IMR-90 (cell line): Measurements from ENCODE around the gene PHB1. TPM values are rescaled to one million over a fixed set of nuclear protein-coding genes. Genes with fewer than 3 reads are reported as not detected.

Experiments used
- ATAC-seq: fragments of 200-7000 bp; cut with Tn5 transposase; 2 replicates; pipeline ENCODE4 v1.9.1; 2020; ENCODE audit warnings: low read depth, mild to moderate bottlenecking, moderate library complexity
- BruUV-seq: library from RNA; stranded (reverse); fragments of 400-500 nt; replicated peaks from 2 replicates; lab custom pipeline; 2021; lab: Mats Ljungman, UMichigan
- CTCF ChIA-PET: fragments of 300-600 bp; formaldehyde crosslinking; extraction: SDS; loops from one replicate; lab custom pipeline; 2021; ENCODE audit warnings: antibody characterized with exemption; lab: Yijun Ruan, JAX
- POLR2A ChIA-PET: fragments of 300-600 bp; sonication (Branson Sonifier 250); formaldehyde crosslinking; loops from one replicate; lab custom pipeline; 2022; ENCODE audit warnings: antibody characterized with exemption; ENCODE audit not compliant: unreplicated experiment; lab: Charles Lee
- DNase-seq: peaks from one replicate; pipeline ENCODE4 v3.0.0; 2013
- H2AFZ ChIP-seq: replicated peaks from 2 replicates; pipeline ENCODE3; 2013; ENCODE audit warnings: low read length, mild to moderate bottlenecking; ENCODE audit not compliant: poor library complexity
- H2AK5ac ChIP-seq: 2 replicates; pipeline ENCODE4 v1.6.1; 2013; ENCODE audit warnings: low read depth, low read length, inconsistent platforms
- H2AK9ac ChIP-seq: replicated peaks from 2 replicates; pipeline ENCODE3; 2013; ENCODE audit warnings: mild to moderate bottlenecking, low read depth, low read length, moderate library complexity; ENCODE audit not compliant: poor library complexity
- H2BK120ac ChIP-seq: 2 replicates; pipeline ENCODE4 v1.6.1; 2013; ENCODE audit warnings: low read depth, low read length, inconsistent platforms
- H2BK15ac ChIP-seq: 3 replicates; pipeline ENCODE4 v1.6.1; 2013; ENCODE audit warnings: low read depth, low read length, inconsistent platforms
- H2BK20ac ChIP-seq: 2 replicates; pipeline ENCODE4 v1.6.1; 2013; ENCODE audit warnings: low read depth, mild to moderate bottlenecking, inconsistent platforms, low read length, moderate library complexity
- H2BK5ac ChIP-seq: 2 replicates; pipeline ENCODE4 v1.6.1; 2013; ENCODE audit warnings: mild to moderate bottlenecking, low read depth, low read length, inconsistent platforms; ENCODE audit not compliant: poor library complexity, severe bottlenecking
- H3K14ac ChIP-seq: replicated peaks from 2 replicates; pipeline ENCODE4 v1.6.1; 2013; ENCODE audit warnings: low read depth, low read length, inconsistent platforms
- H3K18ac ChIP-seq: 2 replicates; pipeline ENCODE4 v1.6.1; 2013; ENCODE audit warnings: low read depth, low read length, control low read depth
- H3K23ac ChIP-seq: 2 replicates; pipeline ENCODE4 v1.6.1; 2013; ENCODE audit warnings: low read depth, low read length, inconsistent platforms
- H3K27ac ChIP-seq: 2 replicates; pipeline ENCODE4 v1.5.1; 2013; ENCODE audit warnings: mild to moderate bottlenecking, control low read depth, low read length; ENCODE audit not compliant: insufficient read depth
- H3K27me3 ChIP-seq: 2 replicates; pipeline ENCODE4 v1.6.1; 2013; ENCODE audit warnings: low read length; ENCODE audit not compliant: control insufficient read depth, insufficient read depth
- H3K36me3 ChIP-seq: 2 replicates; pipeline ENCODE4 v1.6.1; 2013; ENCODE audit warnings: low read length, mixed read lengths; ENCODE audit not compliant: control insufficient read depth, insufficient read depth
- H3K4ac ChIP-seq: 2 replicates; pipeline ENCODE4 v1.6.1; 2013; ENCODE audit warnings: low read depth, low read length, inconsistent platforms
- H3K4me1 ChIP-seq: 2 replicates; pipeline ENCODE4 v1.6.1; 2013; ENCODE audit warnings: low read length, mixed read lengths; ENCODE audit not compliant: control insufficient read depth, insufficient read depth
- H3K4me2 ChIP-seq: 2 replicates; pipeline ENCODE4 v1.6.1; 2013; ENCODE audit warnings: low read depth, mild to moderate bottlenecking, control low read depth, low read length, moderate library complexity
- H3K4me3 ChIP-seq: 2 replicates; pipeline ENCODE4 v1.5.1; 2013; ENCODE audit warnings: low read depth, mild to moderate bottlenecking, control low read depth, low read length, moderate library complexity; ENCODE audit not compliant: insufficient read depth
- H3K56ac ChIP-seq: 2 replicates; pipeline ENCODE4 v1.6.1; 2013; ENCODE audit warnings: low read length, inconsistent platforms; ENCODE audit not compliant: insufficient read depth; ENCODE audit errors: extremely low read depth
- H3K79me1 ChIP-seq, 2 experiments: 2 replicates each; pipeline ENCODE4 v1.6.1; 2013; ENCODE audit warnings: low read length in 2 of 2, inconsistent platforms in 1 of 2, low read depth in 1 of 2
- H3K9ac ChIP-seq: 2 replicates; pipeline ENCODE4 v1.6.1; 2013; ENCODE audit warnings: low read depth, low read length, control low read depth
- H3K9me1 ChIP-seq: 2 replicates; pipeline ENCODE4 v1.6.1; 2013; ENCODE audit warnings: low read length, inconsistent platforms; ENCODE audit not compliant: insufficient read depth
- H3K9me3 ChIP-seq: 2 replicates; pipeline ENCODE4 v1.6.1; 2013; ENCODE audit warnings: low read length; ENCODE audit not compliant: control insufficient read depth, insufficient read depth
- H4K20me1 ChIP-seq: 2 replicates; pipeline ENCODE4 v1.6.1; 2013; ENCODE audit warnings: low read length, inconsistent platforms; ENCODE audit not compliant: insufficient read depth
- H4K5ac ChIP-seq: 2 replicates; pipeline ENCODE4 v1.6.1; 2013; ENCODE audit warnings: mild to moderate bottlenecking, low read depth, low read length, control low read depth
- H4K8ac ChIP-seq, 2 experiments: 2 replicates each; pipeline ENCODE4 v1.6.1; 2013; ENCODE audit warnings: low read depth in 2 of 2, low read length in 2 of 2, control low read depth in 1 of 2, inconsistent platforms in 1 of 2
- H4K91ac ChIP-seq: 2 replicates; pipeline ENCODE4 v1.6.1; 2013; ENCODE audit warnings: low read depth, low read length, inconsistent platforms; ENCODE audit not compliant: insufficient read depth
- CHD1 ChIP-seq: IDR thresholded peaks from 2 replicates; pipeline ENCODE4 v1.6.1; 2012; ENCODE audit warnings: low read depth, low read length, improper control_type of control experiment
- MAFK ChIP-seq: IDR thresholded peaks from 2 replicates; pipeline ENCODE4 v1.6.1; 2012; ENCODE audit warnings: low read depth, low read length, improper control_type of control experiment
- NFE2L2 ChIP-seq: fragments of 150-350 bp; IDR thresholded peaks from 2 replicates; pipeline ENCODE4 v1.6.1; 2016; ENCODE audit warnings: low read depth, mild to moderate bottlenecking, low read length
- RAD21 ChIP-seq: IDR thresholded peaks from 2 replicates; pipeline ENCODE4 v1.6.1; 2012; ENCODE audit warnings: low read length, improper control_type of control experiment
- RFX5 ChIP-seq: IDR thresholded peaks from 2 replicates; pipeline ENCODE4 v1.8.0; 2012; ENCODE audit warnings: low read depth, mild to moderate bottlenecking, low read length, moderate library complexity
- WGBS, 2 experiments: methylation state at CpG; one replicate each; pipeline versions ENCODE4 v1.1.5 to v1.1.7; 2013; ENCODE audit warnings: missing lambda C conversion rate in 2 of 2; ENCODE audit not compliant: insufficient read length in 1 of 2; ENCODE audit errors: extremely low coverage in 2 of 2; 5-methylcytosine and 5-hydroxymethylcytosine counted together
- dilution Hi-C: fragments of 300-500 bp; cut with HindIII; formaldehyde crosslinking; loops from one replicate; pipeline ENCODE4 v1.14.3; 2018; ENCODE audit warnings: low sequenced_read_pairs; ENCODE audit not compliant: unreplicated experiment
- in situ Hi-C: fragments of 300-500 bp; cut with MboI; formaldehyde crosslinking; loops from 3 replicates; pipeline ENCODE4 v1.14.3; 2019; ENCODE audit warnings: low sequenced_read_pairs, inconsistent platforms, mixed read lengths
- intact Hi-C: fragments of 100-400 bp; cut with micrococcal nuclease; formaldehyde crosslinking; loops from 2 replicates; pipeline ENCODE4 v1.10.0; 2022
- polyA plus RNA-seq, 3 experiments: library from polyadenylated mRNA; depleted of rRNA; stranded (reverse); fragments of >200 nt; gene quantifications; 2 replicates each; pipeline ENCODE4 v1.2.3, GENCODE V29; 2012; ENCODE audit warnings: low replicate concordance in 1 of 3
- total RNA-seq: library from RNA; depleted of rRNA; stranded (reverse); fragments of >200 nt; gene quantifications from 2 replicates; pipeline ENCODE4 v1.2.3, GENCODE V29; 2012
- TF ChIP-seq, protein P1 (sequence below): fragments of 150-350 bp; IDR thresholded peaks from 2 replicates; pipeline ENCODE4 v1.6.1; 2016; ENCODE audit warnings: low read depth, mild to moderate bottlenecking, low read length, moderate library complexity, borderline replicate concordance
- TF ChIP-seq, protein P2 (sequence below): conservative IDR thresholded peaks from 2 replicates; pipeline ENCODE4 v1.5.1; 2012; ENCODE audit warnings: mild to moderate bottlenecking, low read depth, low read length, improper control_type of control experiment
- TF ChIP-seq, protein P3 (sequence below): fragments of 150-350 bp; IDR thresholded peaks from 2 replicates; pipeline ENCODE4 v1.6.1; 2017; ENCODE audit warnings: mild to moderate bottlenecking, antibody characterized with exemption, low read length, low read depth

The PHB1 gene
- total and polyA plus RNA-seq, 2 of the 4 experiments (the other 2 are of a cell fraction) = 283 to 294 TPM

DNA sequence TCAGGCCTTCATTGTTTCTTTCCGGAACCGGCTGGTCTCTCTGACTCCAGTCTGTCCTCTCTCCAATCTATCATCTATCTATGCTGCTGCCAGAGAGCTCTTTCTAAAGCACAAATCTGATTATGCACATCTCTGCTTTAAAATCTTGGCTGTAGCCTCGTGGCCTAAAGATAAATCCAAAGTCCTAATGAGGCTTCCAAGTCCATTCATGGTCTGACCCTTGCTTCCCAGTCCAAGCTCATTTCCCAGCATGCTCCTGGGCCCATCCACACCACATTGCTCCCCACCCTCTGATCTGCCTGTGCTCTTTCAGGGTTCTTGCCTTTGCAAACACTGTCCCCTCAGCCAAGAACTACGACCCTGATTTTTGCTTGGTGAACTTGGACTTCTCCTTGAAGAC, 21.5 kb upstream of the PHB1 start:
- Histone ChIP-seq H3K4me1 (peaks cover 3% of the 10 kb centered on the region; the same call in 1 of the 2 replicates), H3K23ac (no peak overlapping the region), H4K5ac (no peak overlapping the region), H4K20me1 (no peaks in the 10 kb centered on the region), H2BK5ac (no peak overlapping the region), H2AK9ac (no peak overlapping the region), H3K4ac (no peak overlapping the region), H2AFZ (no peak overlapping the region), H2BK20ac (no peak overlapping the region), H3K79me1 (no peaks in the 10 kb centered on the region), H2BK120ac (no peak overlapping the region), H3K56ac (no peak overlapping the region), H3K9me1 (0 out of 2 replicates have a peak, but pooled peaks cover 2% of the 10 kb centered on the region), H2AK5ac (no peak overlapping the region), H3K4me2 (no peak overlapping the region), H3K4me3 (no peak overlapping the region), H3K18ac (no peak overlapping the region), H3K27ac (no peak overlapping the region), H4K8ac (no peak overlapping the region), H3K14ac (no peak overlapping the region), H3K27me3 (peaks cover 47% of the 10 kb centered on the region), H2BK15ac (no peak overlapping the region), H3K36me3 (no peaks in the 10 kb centered on the region), H3K9me3 (no peaks in the 10 kb centered on the region), H4K91ac (no peak overlapping the region), H3K9ac (no peak overlapping the region)
- DNase-seq (no peak), ATAC-seq (no peak)
- BruUV-seq = no TSS peak
- ChIA-PET CTCF (interaction anchor here (3.0 kb wide), 1 partner anchor 120 kb away, joined by 23 read pairs; no protein-coding TSS in a partner anchor), POLR2A (no interaction called here)
- intact Hi-C loops (no loop called here), in situ Hi-C loops (loop anchor here (5.0 kb wide), 1 partner anchor 116 kb away; no protein-coding TSS in a partner anchor), dilution Hi-C loops (no loop called here)
- 60% methylated on average over 3 of the region's 4 CpGs; no CpG with 5 or more reads in 1 of the 2 experiments for WGBS, 2 experiments
- TF ChIP-seq NFE2L2 (no peak), RAD21 (no peak), RFX5 (no peak), MAFK (no peak), CHD1 (no peak)
- TF ChIP-seq, protein P1, sequence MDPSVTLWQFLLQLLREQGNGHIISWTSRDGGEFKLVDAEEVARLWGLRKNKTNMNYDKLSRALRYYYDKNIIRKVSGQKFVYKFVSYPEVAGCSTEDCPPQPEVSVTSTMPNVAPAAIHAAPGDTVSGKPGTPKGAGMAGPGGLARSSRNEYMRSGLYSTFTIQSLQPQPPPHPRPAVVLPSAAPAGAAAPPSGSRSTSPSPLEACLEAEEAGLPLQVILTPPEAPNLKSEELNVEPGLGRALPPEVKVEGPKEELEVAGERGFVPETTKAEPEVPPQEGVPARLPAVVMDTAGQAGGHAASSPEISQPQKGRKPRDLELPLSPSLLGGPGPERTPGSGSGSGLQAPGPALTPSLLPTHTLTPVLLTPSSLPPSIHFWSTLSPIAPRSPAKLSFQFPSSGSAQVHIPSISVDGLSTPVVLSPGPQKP = no peak
- TF ChIP-seq, protein P2, sequence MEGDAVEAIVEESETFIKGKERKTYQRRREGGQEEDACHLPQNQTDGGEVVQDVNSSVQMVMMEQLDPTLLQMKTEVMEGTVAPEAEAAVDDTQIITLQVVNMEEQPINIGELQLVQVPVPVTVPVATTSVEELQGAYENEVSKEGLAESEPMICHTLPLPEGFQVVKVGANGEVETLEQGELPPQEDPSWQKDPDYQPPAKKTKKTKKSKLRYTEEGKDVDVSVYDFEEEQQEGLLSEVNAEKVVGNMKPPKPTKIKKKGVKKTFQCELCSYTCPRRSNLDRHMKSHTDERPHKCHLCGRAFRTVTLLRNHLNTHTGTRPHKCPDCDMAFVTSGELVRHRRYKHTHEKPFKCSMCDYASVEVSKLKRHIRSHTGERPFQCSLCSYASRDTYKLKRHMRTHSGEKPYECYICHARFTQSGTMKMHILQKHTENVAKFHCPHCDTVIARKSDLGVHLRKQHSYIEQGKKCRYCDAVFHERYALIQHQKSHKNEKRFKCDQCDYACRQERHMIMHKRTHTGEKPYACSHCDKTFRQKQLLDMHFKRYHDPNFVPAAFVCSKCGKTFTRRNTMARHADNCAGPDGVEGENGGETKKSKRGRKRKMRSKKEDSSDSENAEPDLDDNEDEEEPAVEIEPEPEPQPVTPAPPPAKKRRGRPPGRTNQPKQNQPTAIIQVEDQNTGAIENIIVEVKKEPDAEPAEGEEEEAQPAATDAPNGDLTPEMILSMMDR = no peak
- TF ChIP-seq, protein P3, sequence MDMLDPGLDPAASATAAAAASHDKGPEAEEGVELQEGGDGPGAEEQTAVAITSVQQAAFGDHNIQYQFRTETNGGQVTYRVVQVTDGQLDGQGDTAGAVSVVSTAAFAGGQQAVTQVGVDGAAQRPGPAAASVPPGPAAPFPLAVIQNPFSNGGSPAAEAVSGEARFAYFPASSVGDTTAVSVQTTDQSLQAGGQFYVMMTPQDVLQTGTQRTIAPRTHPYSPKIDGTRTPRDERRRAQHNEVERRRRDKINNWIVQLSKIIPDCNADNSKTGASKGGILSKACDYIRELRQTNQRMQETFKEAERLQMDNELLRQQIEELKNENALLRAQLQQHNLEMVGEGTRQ = no peak
